ENCODE results near the gene PEX10. TPM values are rescaled to one million over a fixed set of nuclear protein-coding genes. Genes with fewer than 3 reads are reported as not detected.

Gene PEX10
- total and polyA plus RNA-seq, 2 of the 8 experiments (the other 6 are each of a cell fraction or from before 2014, with no cell fraction given) = 24.3 to 26.9 TPM

DNA sequence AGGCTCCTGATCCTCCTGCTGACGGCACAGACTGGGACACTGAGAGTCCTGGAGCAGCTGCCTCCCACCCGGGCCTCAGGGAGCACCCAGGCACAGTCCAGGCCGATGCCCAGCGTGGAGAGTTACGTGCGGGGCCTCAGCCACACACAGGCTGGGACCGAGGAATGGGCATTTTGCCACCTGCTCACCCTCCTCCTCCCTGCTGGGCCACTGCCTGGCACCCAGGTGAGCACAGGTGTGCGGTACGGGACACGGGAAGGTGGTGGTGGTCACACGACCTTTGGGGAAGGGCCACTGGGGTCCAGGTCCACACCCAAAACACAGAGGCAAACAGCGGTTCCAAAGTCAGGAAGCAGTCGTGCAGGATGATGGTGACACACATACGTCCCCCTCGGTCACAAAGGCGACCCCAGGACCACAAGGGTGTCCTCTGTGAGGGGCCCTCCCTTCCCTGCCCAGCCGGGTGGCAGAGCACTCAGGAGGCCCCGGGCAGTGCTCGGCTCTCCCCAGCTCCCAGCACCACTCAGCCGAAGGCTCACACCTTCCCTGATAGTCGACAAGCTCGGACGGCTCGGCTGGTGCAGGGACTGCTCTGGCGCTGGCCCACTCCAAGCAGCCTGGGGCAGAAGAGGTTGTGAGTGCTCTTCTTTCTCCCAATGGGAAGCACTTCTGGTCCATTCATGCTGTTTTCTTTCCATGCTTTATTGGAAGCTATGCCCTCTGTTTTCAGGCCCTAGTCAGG lies 35.3 kb downstream of the PEX10 start:
- H3K27me3 ChIP-seq (replicated peaks in 1 of 4; ENCODE audit: control insufficient read depth in 3 of 4, extremely low read depth in 1 of 4, insufficient read depth in 3 of 4, low read length in 3 of 4) = no peaks in the 10 kb centered on the region
- no peak overlapping the region for H4K5ac ChIP-seq (ENCODE audit: insufficient read length, low read depth, low read length)
- FAIRE-seq = no peak
- 84% methylated on average over 19 of the region's 25 CpGs; no CpG with 5 or more reads in 1 of the 2 experiments for WGBS, 2 experiments (ENCODE audit: extremely low coverage in 1 of 2, insufficient coverage in 1 of 2, insufficient read length in 1 of 2, insufficient replicate concordance in 2 of 2, low coverage in 1 of 2, low lambda C conversion rate in 2 of 2, missing lambda C conversion rate in 1 of 2)
- H4K8ac ChIP-seq (ENCODE audit: extremely low read depth, insufficient read depth, low read length) = no peak overlapping the region; the same call in 1 of the 2 replicates
- POLR2A ChIA-PET (ENCODE audit: partially characterized antibody) = interaction anchor here (0.9 to 5.0 kb wide), 3 partner anchors 30 to 182 kb away, joined by 4 to 16 read pairs (median 4); partner anchors contain the start of gene FAAP20
- H2BK5ac ChIP-seq (ENCODE audit: low read depth, low read length) = peak overlapping the region; percentile 52; the same call in 1 of the 2 replicates
- no peak overlapping the region for H2BK20ac ChIP-seq (ENCODE audit: low read length)
- H3K4ac ChIP-seq (replicated peaks; ENCODE audit: insufficient read length, low read depth, low read length) = no peak overlapping the region
- H3K9ac ChIP-seq (replicated peaks in 1 of 4; ENCODE audit: extremely low read depth in 1 of 4, low read depth in 3 of 4, low read length in 3 of 4) = no peak overlapping the region
- H3K4me3 ChIP-seq (ENCODE audit: extremely low read depth in 1 of 4, insufficient read depth in 2 of 4, low read depth in 3 of 4, low read length in 4 of 4) = no peak overlapping the region
- no peak overlapping the region for H3K56ac ChIP-seq (replicated peaks; ENCODE audit: insufficient read length, low read depth, low read length)
- no peak overlapping the region; the same call in 1 of the 2 replicates for H2BK12ac ChIP-seq (ENCODE audit: low read depth, low read length)
- no peaks in the 10 kb centered on the region for H3K79me1 ChIP-seq (ENCODE audit: low read depth, low read length)
- no peak overlapping the region for H2BK15ac ChIP-seq (ENCODE audit: low read length)
- no peak overlapping the region for H3K18ac ChIP-seq (ENCODE audit: extremely low read depth, low read length)
- no peak overlapping the region for H4K91ac ChIP-seq (replicated peaks; ENCODE audit: insufficient read length, low read length)
- no peaks in the 10 kb centered on the region for H3K9me3 ChIP-seq (ENCODE audit: insufficient read depth in 2 of 2, low read depth in 1 of 2, low read length in 1 of 2)
- H4K20me1 ChIP-seq (replicated peaks in 1 of 2; ENCODE audit: control insufficient read depth in 1 of 2, insufficient read depth in 2 of 2, low read length in 2 of 2) = no peaks in the 10 kb centered on the region
- H3K4me2 ChIP-seq (ENCODE audit: insufficient read depth in 1 of 2, low read depth in 2 of 2, low read length in 2 of 2) = no peak overlapping the region
- no peaks in the 10 kb centered on the region for H3K79me2 ChIP-seq (ENCODE audit: control insufficient read depth in 1 of 2, insufficient read depth in 2 of 2, low read length in 2 of 2)
- TF ChIP-seq FOSL1 (IDR thresholded peaks at IDR 0.05; ENCODE audit: insufficient read depth, low read depth, low read length) (no peak), KDM4A (IDR thresholded peaks at IDR 0.05; ENCODE audit: low read depth, low read length, severe bottlenecking) (no peak)
- no peak for DNase-seq (ENCODE audit: low read depth in 1 of 2, low spot score in 2 of 2)
- H2AK5ac ChIP-seq (ENCODE audit: low read depth, low read length) = no peak overlapping the region
- H3K23me2 ChIP-seq (ENCODE audit: low read depth, low read length) = no peaks in the 10 kb centered on the region
- H3K14ac ChIP-seq (ENCODE audit: insufficient read length) = no peak overlapping the region
- CTCF ChIA-PET (ENCODE audit: partially characterized antibody) = interaction anchor here (0.7 to 2.5 kb wide), 6 partner anchors 34 to 182 kb away, joined by 3 to 15 read pairs (median 4); partner anchors contain the start of gene FAAP20
- no peak overlapping the region for H3K27ac ChIP-seq (ENCODE audit: low read depth, low read length)
- H3K36me3 ChIP-seq (ENCODE audit: control insufficient read depth in 2 of 4, insufficient read depth in 4 of 4, low read length in 3 of 4) = no peaks in the 10 kb centered on the region
- no peak overlapping the region for H2AFZ ChIP-seq (ENCODE audit: low read length)
- H3K23ac ChIP-seq (ENCODE audit: insufficient read length) = no peak overlapping the region
- H2BK120ac ChIP-seq (replicated peaks; ENCODE audit: low read depth, low read length) = no peak overlapping the region
- H3K4me1 ChIP-seq (replicated peaks in 1 of 4; ENCODE audit: control insufficient read depth in 3 of 4, insufficient read depth in 4 of 4, low read length in 3 of 4) = peaks cover 0 to 2% (median under 1%) of the 10 kb centered on the region in 4 experiments; a peak in 3 of 7 replicates

Measured in H1 (cell line).